Measurements from ENCODE around the gene PALM3.

- TF ChIP-seq CTCF (IDR thresholded peaks at IDR 0.05) (no peak), TCF7L2 (IDR thresholded peaks at IDR 0.05; ENCODE audit: low read depth, low read length) (no peak), POLR2AphosphoS5 (IDR thresholded peaks at IDR 0.05; ENCODE audit: low read depth, low read length) (peak; percentile 33; the same call in 1 of the 2 replicates), REST (IDR thresholded peaks at IDR 0.05; ENCODE audit: insufficient read depth in 1 of 2, low read depth in 2 of 2, low read length in 1 of 2) (no peak), SIN3A (IDR thresholded peaks at IDR 0.05; ENCODE audit: borderline replicate concordance, insufficient read depth, low read depth, low read length) (no peak)
These were observed 31.4 kb upstream of the PALM3 start for GRCh38 chr19:14093117-14093823.

All from Panc1 (cell line).